Left colon (tissue), 2 donors: ENCODE data around the gene HEMK1. TPM values are rescaled to one million over a fixed set of nuclear protein-coding genes. Genes with fewer than 3 reads are reported as not detected.

Experiments
- ATAC-seq: fragments of 200-7000 bp; cut with Tn5 transposase; one replicate; pipeline ENCODE4 v1.9.1; 2020; ENCODE audit warnings: mild to moderate bottlenecking, moderate library complexity
- DNase-seq, 2 donors: peaks; one replicate each; pipeline ENCODE4 v3.0.0-alpha.2; 2020
- intact Hi-C, 2 donors: fragments of 100-400 bp; cut with DNase I in 1 of 2; cut with micrococcal nuclease in 1 of 2; formaldehyde crosslinking; loops; one replicate each; pipeline versions ENCODE4 v1.11.2 to v1.14.0; 2022; cut with DNase I, micrococcal nuclease
- total RNA-seq, 2 donors: library from RNA; stranded (reverse); fragmentation: NEBNext Ultra II Directional; extraction: Animal tissue kit (Norgen Biotek cat#: 25700); gene quantifications; one replicate each; pipeline ENCODE4 v1.2.1, GENCODE V29; 2021
- donor health status: DM: no; HTN: no; CAD: no.
- donor health status: DM: yes; HTN: yes; CAD: no.

HEMK1 gene
- total RNA-seq, 2 donors from 2014 or later: 21.9 to 24.8 TPM

DNA sequence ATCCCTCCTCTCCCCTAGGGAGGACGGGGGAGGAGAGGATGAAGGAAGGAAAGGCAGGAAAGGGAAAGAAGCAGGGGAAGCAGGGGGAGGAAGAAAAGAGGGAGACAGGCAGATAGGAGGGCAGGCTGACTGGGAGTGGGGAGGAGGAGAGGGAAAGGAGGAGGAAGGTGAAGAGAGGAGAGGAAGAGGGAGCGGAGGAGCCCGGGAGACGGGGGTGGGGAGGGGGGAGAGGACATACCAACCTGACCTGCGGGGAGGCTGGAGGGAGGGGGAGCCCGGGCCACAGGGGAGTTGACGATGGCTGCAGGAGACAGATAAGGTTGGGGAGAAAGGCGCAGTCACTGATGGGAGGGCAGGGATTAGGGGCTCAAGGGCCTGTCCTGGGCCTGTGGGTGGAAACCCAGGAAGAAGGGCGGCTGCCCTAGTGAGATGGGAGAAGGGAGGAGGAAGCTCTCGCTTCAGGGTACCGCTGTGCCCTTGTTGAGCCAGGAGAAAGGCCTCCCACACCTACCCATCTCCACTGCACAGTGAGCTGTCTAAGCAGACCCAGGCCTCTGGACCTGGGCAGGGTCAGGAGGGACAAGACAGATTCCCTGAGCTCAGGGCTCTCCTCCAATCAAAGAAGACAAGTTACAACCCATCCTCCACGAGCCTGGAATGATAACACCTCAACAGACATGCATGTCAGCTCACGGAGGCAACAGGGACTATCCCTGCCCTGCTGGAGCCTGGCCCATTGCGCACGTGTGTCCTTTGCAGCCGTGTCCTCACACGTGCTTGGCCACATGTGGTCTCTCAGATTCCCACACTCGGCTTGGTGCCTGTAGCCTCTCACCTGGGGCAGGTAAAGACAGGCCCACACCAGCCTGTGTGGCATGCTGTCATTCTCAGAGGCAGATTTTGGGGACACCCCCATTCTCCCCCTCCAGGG, 29.7 kb upstream of the HEMK1 start:
- intact Hi-C loops: loop anchor here (5.0 to 10.0 kb wide), 3 partner anchors 102 to 175 kb away; no protein-coding TSS in a partner anchor
- no peak for ATAC-seq

GRCh38 chr3:50542177-50543034, 26.9 kb upstream of the HEMK1 start:
- ATAC-seq: peak; percentile 87
- intact Hi-C loops: loop anchor here (5.0 to 10.0 kb wide), 2 partner anchors 105 to 108 kb away; no protein-coding TSS in a partner anchor

More for the DNA sequence above, 29.7 kb upstream of the HEMK1 start:
- DNase-seq: no peak

GRCh38 chr3:50545781-50546180, 23.5 kb upstream of the HEMK1 start:
- no peak for ATAC-seq
- no peak for DNase-seq
- intact Hi-C loops: loop anchor here in 1 of 2 donors (10.0 kb wide), 1 partner anchor 111 kb away; no protein-coding TSS in a partner anchor

More at GRCh38 chr3:50542177-50543034, 26.9 kb upstream of the HEMK1 start:
- DNase-seq: peak; percentile 39 to 78

DNA sequence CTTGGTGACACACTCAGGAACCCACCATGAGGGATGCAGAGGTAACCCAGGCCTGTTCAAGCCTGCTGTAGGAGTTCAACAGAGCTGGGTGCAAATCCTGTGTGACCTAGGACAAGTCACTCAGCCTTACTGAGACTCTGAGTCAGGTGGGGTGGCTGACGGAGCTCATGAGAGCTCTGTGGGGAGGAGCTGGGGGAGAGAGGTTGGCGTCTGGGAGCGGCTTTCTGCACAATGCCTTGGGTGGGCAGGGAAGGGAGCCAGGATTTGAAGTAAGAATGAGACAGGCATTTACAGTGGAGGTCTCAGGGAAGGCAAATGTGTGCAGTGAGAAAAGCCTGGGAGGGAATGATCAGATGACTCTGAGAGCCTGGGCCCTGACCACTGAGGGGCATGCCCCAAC, 20.1 kb upstream of the HEMK1 start:
- intact Hi-C loops: loop anchor here in 1 of 2 donors (10.0 kb wide), 1 partner anchor 114 kb away; no protein-coding TSS in a partner anchor
- ATAC-seq: no peak
- DNase-seq: no peak

DNA sequence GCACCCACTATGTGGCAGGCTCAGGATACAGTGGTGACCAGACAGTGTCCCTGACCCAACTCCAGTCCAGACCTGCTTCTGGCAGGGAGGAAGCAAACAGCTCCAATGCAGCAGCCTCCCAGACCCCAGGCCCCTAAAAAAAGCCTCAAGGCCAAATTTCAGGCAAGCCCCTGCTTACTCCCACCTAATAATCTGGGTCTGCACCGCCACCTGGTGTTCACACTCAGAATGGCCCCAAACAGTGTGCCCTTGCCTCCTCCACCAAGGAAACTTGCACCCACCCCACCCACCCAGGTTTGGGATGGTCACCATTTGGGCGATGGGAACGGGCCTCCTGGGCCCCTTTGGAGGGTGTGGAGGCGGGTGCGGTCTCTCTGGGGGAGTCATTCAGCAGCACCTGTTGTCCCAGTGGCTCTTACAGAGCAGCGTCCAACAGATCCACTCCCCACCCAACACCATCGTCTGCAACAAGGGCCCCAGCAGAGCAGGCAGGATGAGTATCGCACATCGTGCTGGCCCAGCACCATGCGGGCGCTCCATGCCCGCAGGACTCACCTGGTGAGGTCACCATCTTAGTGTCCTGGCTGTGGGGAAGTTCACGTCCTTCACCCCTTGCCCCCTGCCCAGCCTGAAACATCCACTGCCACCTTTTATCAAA, 19.1 kb upstream of the HEMK1 start:
- ATAC-seq: peak; percentile 61
- peak in 1 of 2 donors; percentile 70 for DNase-seq
- intact Hi-C loops: loop anchor here in 1 of 2 donors (10.0 kb wide), 1 partner anchor 195 kb away; the partner anchor contains the start of genes CYB561D2, NPRL2 and TMEM115

DNA sequence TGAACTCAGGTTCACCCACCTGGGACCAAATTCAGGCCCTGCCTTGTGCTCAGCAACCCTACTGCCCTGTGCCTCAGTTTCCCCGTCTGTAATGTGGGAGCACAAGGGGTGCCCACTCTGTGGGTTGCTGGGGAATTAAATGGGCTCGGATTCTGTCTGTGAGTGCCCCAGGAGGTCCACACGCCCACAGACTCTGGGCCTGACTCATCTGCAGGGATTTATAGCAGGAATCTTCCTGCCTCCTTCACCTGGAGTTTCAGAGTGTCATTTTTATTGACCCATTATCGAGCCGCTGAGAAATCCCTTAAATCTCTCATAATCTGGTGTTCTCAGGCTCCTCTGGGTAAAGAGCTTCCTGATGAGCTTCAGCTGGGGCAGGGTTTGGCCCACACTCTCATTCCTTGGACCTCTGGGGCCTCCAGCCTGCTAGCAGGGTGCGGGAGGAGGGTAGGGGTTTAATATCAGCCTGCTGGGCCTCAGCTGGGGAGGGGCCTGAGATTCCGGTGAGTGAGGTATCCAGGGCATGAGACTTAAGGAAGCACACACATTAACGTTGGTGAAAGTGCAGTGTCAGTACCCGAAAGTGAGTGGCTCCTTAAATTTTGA, 18.2 kb upstream of the HEMK1 start:
- ATAC-seq (no peak), DNase-seq (no peak)
- intact Hi-C loops: loop anchor here in 1 of 2 donors (10.0 kb wide), 1 partner anchor 196 kb away; the partner anchor contains the start of genes CYB561D2, NPRL2 and TMEM115

GRCh38 chr3:50551681-50552435, 17.5 kb upstream of the HEMK1 start:
- DNase-seq (no peak), ATAC-seq (peak; percentile 27)

GRCh38 chr3:50552598-50552997, 16.7 kb upstream of the HEMK1 start:
- DNase-seq: no peak
- ATAC-seq: no peak
- intact Hi-C loops: loop anchor here in 1 of 2 donors (10.0 kb wide), 1 partner anchor 198 kb away; the partner anchor contains the start of genes CYB561D2, NPRL2 and TMEM115

More at GRCh38 chr3:50551681-50552435, 17.5 kb upstream of the HEMK1 start:
- intact Hi-C loops: loop anchor here in 1 of 2 donors (10.0 kb wide), 1 partner anchor 197 kb away; the partner anchor contains the start of genes CYB561D2, NPRL2 and TMEM115

GRCh38 chr3:50554553-50554952, 14.8 kb upstream of the HEMK1 start:
- intact Hi-C loops: loop anchor here in 1 of 2 donors (10.0 kb wide), 1 partner anchor 200 kb away; the partner anchor contains the start of genes CYB561D2, NPRL2 and TMEM115
- DNase-seq: no peak
- no peak for ATAC-seq

- intact Hi-C loops: loop anchor here in 1 of 2 donors (10.0 kb wide), 1 partner anchor 202 kb away; the partner anchor contains the start of genes CYB561D2, NPRL2 and TMEM115
- ATAC-seq (no peak), DNase-seq (no peak)
Observed at GRCh38 chr3:50557106-50557505, 12.2 kb upstream of the HEMK1 start.

DNA sequence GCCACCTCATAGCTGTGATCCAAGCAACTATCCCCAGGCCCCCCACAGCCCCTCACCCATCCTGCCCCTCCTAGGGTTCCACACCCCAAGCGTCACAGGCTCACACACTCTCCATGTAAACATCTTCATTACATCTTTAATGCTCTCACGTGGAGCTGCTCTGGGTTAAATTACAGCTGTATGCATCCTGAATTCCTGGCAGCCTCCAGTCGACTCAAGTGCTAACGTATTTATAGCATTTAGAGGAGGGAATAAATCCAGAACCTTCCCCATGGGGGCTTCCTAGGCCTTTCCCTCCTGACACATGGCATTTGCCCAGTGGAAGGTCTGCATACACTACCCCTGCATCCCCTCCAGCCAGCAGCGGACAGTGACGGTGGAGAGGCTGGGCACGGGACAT, 11.4 kb upstream of the HEMK1 start:
- ATAC-seq (no peak), DNase-seq (no peak)

GRCh38 chr3:50559702-50560101, 9.6 kb upstream of the HEMK1 start:
- intact Hi-C loops: loop anchor here in 1 of 2 donors (10.0 kb wide), 1 partner anchor 205 kb away; the partner anchor contains the start of genes CYB561D2, NPRL2 and TMEM115
- ATAC-seq (peak; percentile 21), DNase-seq (no peak)

More for the DNA sequence above, 11.4 kb upstream of the HEMK1 start:
- intact Hi-C loops: loop anchor here in 1 of 2 donors (10.0 kb wide), 1 partner anchor 203 kb away; the partner anchor contains the start of genes CYB561D2, NPRL2 and TMEM115

DNA sequence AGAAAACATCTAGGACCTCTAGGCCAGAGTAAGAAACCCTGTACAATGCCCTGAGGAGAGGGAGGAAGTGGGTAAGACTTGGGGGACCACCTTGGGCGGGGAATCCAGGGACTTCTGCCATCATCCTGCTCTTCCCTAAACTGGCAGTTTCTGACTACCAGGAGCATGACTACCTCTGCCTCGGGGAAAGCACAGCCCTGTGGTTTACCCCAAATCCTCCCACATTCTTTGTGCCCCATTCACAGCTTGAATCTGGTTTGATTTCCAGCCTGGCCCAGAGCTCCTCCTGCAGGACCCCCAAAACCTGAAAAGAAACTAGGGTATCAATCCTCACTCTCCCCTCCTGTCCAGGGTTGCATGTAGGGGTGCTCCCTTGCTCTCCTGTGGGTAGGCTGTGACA, 6.5 kb upstream of the HEMK1 start:
- DNase-seq: no peak

DNA sequence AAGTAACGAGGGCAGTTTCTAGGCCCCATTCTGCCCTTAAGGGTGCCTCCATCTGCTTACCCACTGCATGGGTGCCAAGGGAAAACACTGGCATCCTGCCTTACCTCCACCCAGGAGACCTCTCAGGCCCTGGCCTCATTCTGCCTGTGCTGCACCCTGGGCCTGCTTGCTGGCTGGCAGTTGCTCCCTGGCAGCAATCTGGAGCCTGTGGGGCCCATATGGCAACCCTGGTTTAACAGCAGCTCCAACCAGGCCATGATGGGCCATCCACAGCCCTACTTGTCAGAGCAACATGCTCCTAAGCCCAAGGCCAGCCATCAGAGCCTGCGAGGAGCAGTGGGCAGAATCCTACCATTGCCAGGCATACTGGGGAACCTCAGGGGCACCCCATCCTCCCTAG, 5.5 kb upstream of the HEMK1 start:
- ATAC-seq: no peak
- no peak for DNase-seq
- intact Hi-C loops: no loop called here

More for the DNA sequence above, 6.5 kb upstream of the HEMK1 start:
- intact Hi-C loops: no loop called here
- ATAC-seq: no peak

GRCh38 chr3:50564321-50564720, 5.0 kb upstream of the HEMK1 start:
- ATAC-seq: no peak
- no peak for DNase-seq
- intact Hi-C loops: no loop called here

- ATAC-seq: no peak
- intact Hi-C loops: no loop called here
- no peak for DNase-seq
Observed at GRCh38 chr3:50567011-50567385, 2.3 kb upstream of the HEMK1 start.
